Measurements from ENCODE around the gene ZNF594.
"Not testable (repeated sequence)": the region's sequence is repeated elsewhere in the genome, so short reads cannot be mapped to it uniquely, and the experiment has no call there.

- TF ChIP-seq EZH2 (IDR thresholded peaks at IDR 0.05; ENCODE audit: insufficient read depth, poor library complexity, severe bottlenecking); EZH2phosphoT487 (IDR thresholded peaks at IDR 0.05; ENCODE audit: insufficient read depth, low read depth): not testable (repeated sequence)
Measured at GRCh38 chr17:5233492-5233891, 41.8 kb upstream of the ZNF594 start.

All from GM23248 (cell line).